Ecto neural progenitor cell (in vitro differentiated cells): ENCODE data around the gene TCL1B.

Source experiments
- DNase-seq: peaks from one replicate; pipeline ENCODE4 v3.0.0-alpha.2; 2018; ENCODE audit warnings: low spot score

TCL1B gene

GRCh38 chr14:95667249-95667693, 19.0 kb upstream of the TCL1B start:
- no peak for DNase-seq

GRCh38 chr14:95668235-95668772, 17.9 kb upstream of the TCL1B start:
- no peak for DNase-seq

- DNase-seq: no peak
Measured at GRCh38 chr14:95674613-95675012, 11.6 kb upstream of the TCL1B start.

- no peak for DNase-seq
Measured at GRCh38 chr14:95675486-95675885, 10.7 kb upstream of the TCL1B start.

GRCh38 chr14:95677179-95677835, 8.9 kb upstream of the TCL1B start:
- no peak for DNase-seq

GRCh38 chr14:95679148-95679815, 6.9 kb upstream of the TCL1B start:
- DNase-seq: no peak

GRCh38 chr14:95679998-95680735, 6.1 kb upstream of the TCL1B start:
- DNase-seq: no peak

GRCh38 chr14:95681153-95681552, 5.1 kb upstream of the TCL1B start:
- DNase-seq: no peak

- no peak for DNase-seq
Measured at GRCh38 chr14:95683793-95684192, 2.4 kb upstream of the TCL1B start.

GRCh38 chr14:95686935-95687334, 709 bp downstream of the TCL1B start:
- no peak for DNase-seq

- DNase-seq: no peak
Measured at GRCh38 chr14:95689441-95689840, 3.2 kb downstream of the TCL1B start.

- DNase-seq: no peak
Measured at GRCh38 chr14:95690815-95691214, 4.6 kb downstream of the TCL1B start.

- no peak for DNase-seq
Measured at GRCh38 chr14:95691591-95691990, 5.4 kb downstream of the TCL1B start.

- no peak for DNase-seq
Measured at GRCh38 chr14:95692109-95692508, 5.9 kb downstream of the TCL1B start.

GRCh38 chr14:95695051-95695450, 8.8 kb downstream of the TCL1B start:
- DNase-seq: no peak

GRCh38 chr14:95695913-95696312, 9.7 kb downstream of the TCL1B start:
- no peak for DNase-seq

GRCh38 chr14:95696741-95697140, 10.5 kb downstream of the TCL1B start:
- DNase-seq: no peak

- no peak for DNase-seq
Measured at GRCh38 chr14:95697764-95698163, 11.5 kb downstream of the TCL1B start.

- no peak for DNase-seq
Measured at GRCh38 chr14:95698287-95698686, 12.1 kb downstream of the TCL1B start.

GRCh38 chr14:95699412-95699811, 13.2 kb downstream of the TCL1B start:
- DNase-seq: no peak

- no peak for DNase-seq
Measured at GRCh38 chr14:95700221-95700976, 14.2 kb downstream of the TCL1B start.

GRCh38 chr14:95701846-95702221, 15.6 kb downstream of the TCL1B start:
- DNase-seq: no peak
